ENCODE measurements around the gene RASL10B. TPM values are rescaled to one million over a fixed set of nuclear protein-coding genes. Genes with fewer than 3 reads are reported as not detected.

RASL10B gene
- total and polyA plus RNA-seq, 10 of the 15 experiments (the other 5 are each of a cell fraction or from before 2014, with no cell fraction given): not detected

DNA sequence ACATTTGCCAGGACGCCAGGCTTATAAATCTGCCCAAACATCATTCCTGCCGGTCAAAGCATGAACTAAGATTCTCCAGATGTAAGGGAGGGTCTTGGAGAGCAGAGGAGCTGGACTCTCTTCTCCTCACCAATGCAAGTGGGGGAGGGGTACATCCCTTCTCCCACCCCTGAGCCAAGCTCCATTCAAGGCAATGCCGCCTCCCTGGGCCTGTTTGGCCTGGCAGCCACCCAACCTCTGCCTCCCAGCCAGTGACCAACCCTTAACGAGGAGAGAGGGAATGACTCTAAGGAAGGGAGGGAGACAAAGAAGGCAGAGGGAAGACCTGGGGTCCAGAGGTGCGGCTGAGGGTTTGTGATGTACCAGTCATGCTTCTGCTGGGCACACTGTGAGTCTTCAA lies 43.1 kb downstream of the RASL10B start:
- ATAC-seq (no peak), DNase-seq (ENCODE audit: low read depth, low spot score) (no peak), FAIRE-seq (no peak)
- POLR2A ChIA-PET: no interaction called here
- intact Hi-C loops (cut with micrococcal nuclease; ENCODE audit: unreplicated experiment) (no loop called here), in situ Hi-C loops (cut with MboI) (no loop called here)
- no peak overlapping the region for H2AFZ ChIP-seq (ENCODE audit: control insufficient read depth, low read depth, low read length)
- H3K27ac ChIP-seq (ENCODE audit: control insufficient read depth, insufficient read depth): no peak overlapping the region
- RAD21 ChIA-PET (ENCODE audit: unreplicated experiment): no interaction called here
- WGBS (ENCODE audit: insufficient coverage, insufficient replicate concordance, low lambda C conversion rate, missing lambda C conversion rate): 19% methylated on average over 5 of the region's 5 CpGs
- SMC1A ChIA-PET (ENCODE audit: uncharacterized antibody, unreplicated experiment): interaction anchor here (1.2 kb wide), 1 partner anchor 34 kb away, joined by 3 read pairs; the partner anchor contains the start of gene TAF15
- BruUV-seq (replicated peaks): no TSS peak
- H3K4me2 ChIP-seq (ENCODE audit: control insufficient read depth, insufficient read depth): no peak overlapping the region
- H3K9ac ChIP-seq (ENCODE audit: control insufficient read depth, insufficient read depth, low read length): no peak overlapping the region
- no peaks in the 10 kb centered on the region for H4K20me1 ChIP-seq (ENCODE audit: control insufficient read depth, insufficient read depth)
- H3K27me3 ChIP-seq (replicated peaks in 1 of 2; ENCODE audit: control insufficient read depth in 2 of 2, insufficient read depth in 2 of 2, low read length in 1 of 2): peaks cover 3 to 5% of the 10 kb centered on the region in 2 experiments
- no peaks in the 10 kb centered on the region for H3K9me3 ChIP-seq (replicated peaks; ENCODE audit: control insufficient read depth, insufficient read depth, low read length)
- H3K36me3 ChIP-seq (ENCODE audit: control insufficient read depth in 2 of 2, insufficient read depth in 2 of 2, low read length in 1 of 2): no peaks in the 10 kb centered on the region
- no peak overlapping the region for H3K4me3 ChIP-seq
- no peaks in the 10 kb centered on the region for H3K79me2 ChIP-seq (ENCODE audit: control insufficient read depth, insufficient read depth, low read length)
- TF ChIP-seq EP300 (IDR thresholded peaks at IDR 0.05; ENCODE audit: borderline replicate concordance in 1 of 2, control insufficient read depth in 1 of 2, low read depth in 2 of 2, low read length in 2 of 2) (no peak), ZNF207 (IDR thresholded peaks at IDR 0.05; ENCODE audit: borderline replicate concordance) (no peak), KDM1A (IDR thresholded peaks at IDR 0.05; ENCODE audit: borderline replicate concordance) (no peak), SREBF2 (IDR thresholded peaks at IDR 0.05; ENCODE audit: low read length) (no peak), ZNF622 (IDR thresholded peaks at IDR 0.05) (no peak), TAF1 (IDR thresholded peaks at IDR 0.05; ENCODE audit: borderline replicate concordance, low read depth, low read length) (no peak), FOXK2 (IDR thresholded peaks at IDR 0.05) (no peak), ZBED1 (IDR thresholded peaks at IDR 0.05; ENCODE audit: borderline replicate concordance) (no peak), TCF3 (IDR thresholded peaks at IDR 0.05; ENCODE audit: borderline replicate concordance, insufficient read depth, low read depth, low read length) (no peak), MYC (IDR thresholded peaks at IDR 0.05; ENCODE audit: insufficient read depth, insufficient read length, insufficient replicate concordance, low read length, severe bottlenecking) (no peak), CBX5 (IDR thresholded peaks at IDR 0.05; ENCODE audit: low read depth) (no peak), FOS (IDR thresholded peaks at IDR 0.05; ENCODE audit: borderline replicate concordance, extremely low read depth, insufficient read length) (no peak)
- TF ChIP-seq, protein P1, sequence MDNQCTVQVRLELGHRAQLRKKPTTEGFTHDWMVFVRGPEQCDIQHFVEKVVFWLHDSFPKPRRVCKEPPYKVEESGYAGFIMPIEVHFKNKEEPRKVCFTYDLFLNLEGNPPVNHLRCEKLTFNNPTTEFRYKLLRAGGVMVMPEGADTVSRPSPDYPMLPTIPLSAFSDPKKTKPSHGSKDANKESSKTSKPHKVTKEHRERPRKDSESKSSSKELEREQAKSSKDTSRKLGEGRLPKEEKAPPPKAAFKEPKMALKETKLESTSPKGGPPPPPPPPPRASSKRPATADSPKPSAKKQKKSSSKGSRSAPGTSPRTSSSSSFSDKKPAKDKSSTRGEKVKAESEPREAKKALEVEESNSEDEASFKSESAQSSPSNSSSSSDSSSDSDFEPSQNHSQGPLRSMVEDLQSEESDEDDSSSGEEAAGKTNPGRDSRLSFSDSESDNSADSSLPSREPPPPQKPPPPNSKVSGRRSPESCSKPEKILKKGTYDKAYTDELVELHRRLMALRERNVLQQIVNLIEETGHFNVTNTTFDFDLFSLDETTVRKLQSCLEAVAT (IDR thresholded peaks at IDR 0.05): no peak
- TF ChIP-seq, protein P2, sequence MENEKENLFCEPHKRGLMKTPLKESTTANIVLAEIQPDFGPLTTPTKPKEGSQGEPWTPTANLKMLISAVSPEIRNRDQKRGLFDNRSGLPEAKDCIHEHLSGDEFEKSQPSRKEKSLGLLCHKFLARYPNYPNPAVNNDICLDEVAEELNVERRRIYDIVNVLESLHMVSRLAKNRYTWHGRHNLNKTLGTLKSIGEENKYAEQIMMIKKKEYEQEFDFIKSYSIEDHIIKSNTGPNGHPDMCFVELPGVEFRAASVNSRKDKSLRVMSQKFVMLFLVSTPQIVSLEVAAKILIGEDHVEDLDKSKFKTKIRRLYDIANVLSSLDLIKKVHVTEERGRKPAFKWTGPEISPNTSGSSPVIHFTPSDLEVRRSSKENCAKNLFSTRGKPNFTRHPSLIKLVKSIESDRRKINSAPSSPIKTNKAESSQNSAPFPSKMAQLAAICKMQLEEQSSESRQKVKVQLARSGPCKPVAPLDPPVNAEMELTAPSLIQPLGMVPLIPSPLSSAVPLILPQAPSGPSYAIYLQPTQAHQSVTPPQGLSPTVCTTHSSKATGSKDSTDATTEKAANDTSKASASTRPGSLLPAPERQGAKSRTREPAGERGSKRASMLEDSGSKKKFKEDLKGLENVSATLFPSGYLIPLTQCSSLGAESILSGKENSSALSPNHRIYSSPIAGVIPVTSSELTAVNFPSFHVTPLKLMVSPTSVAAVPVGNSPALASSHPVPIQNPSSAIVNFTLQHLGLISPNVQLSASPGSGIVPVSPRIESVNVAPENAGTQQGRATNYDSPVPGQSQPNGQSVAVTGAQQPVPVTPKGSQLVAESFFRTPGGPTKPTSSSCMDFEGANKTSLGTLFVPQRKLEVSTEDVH (IDR thresholded peaks at IDR 0.05; ENCODE audit: low read depth, partially characterized antibody): no peak
- no peaks in the 10 kb centered on the region for H3K4me1 ChIP-seq (ENCODE audit: control insufficient read depth, insufficient read depth, low read length)
- CTCF ChIA-PET: interaction anchor here (1.5 kb wide), 1 partner anchor 31 kb away, joined by 3 read pairs; no protein-coding TSS in a partner anchor

Data from GM12878 (cell line).